Stimulated activated CD8-positive, alpha-beta memory T cell treated with anti-CD3 and anti-CD28 coated beads, Interleukin-4, amount 100 ng/mL, for 1 hour (primary cell): ENCODE measurements around the gene FBLN5.

ENCODE experiments used
- DNase-seq, 2 donors: peaks; one replicate each; pipeline ENCODE4 v3.0.0-alpha.2; 2020; ENCODE audit warnings: low read depth in 2 of 2, low spot score in 1 of 2

The FBLN5 gene

GRCh38 chr14:91946622-91947474, 646 bp downstream of the FBLN5 start:
- DNase-seq, result no peak

- DNase-seq, result no peak
Observed at GRCh38 chr14:91945751-91946621, 1.5 kb downstream of the FBLN5 start.

GRCh38 chr14:91942946-91943345, 4.5 kb downstream of the FBLN5 start:
- DNase-seq, result no peak

GRCh38 chr14:91942128-91942527, 5.4 kb downstream of the FBLN5 start:
- no peak for DNase-seq

GRCh38 chr14:91940209-91940608, 7.3 kb downstream of the FBLN5 start:
- no peak for DNase-seq

GRCh38 chr14:91935586-91935985, 11.9 kb downstream of the FBLN5 start:
- DNase-seq, result no peak

GRCh38 chr14:91934554-91935285, 12.8 kb downstream of the FBLN5 start:
- DNase-seq, result no peak

- DNase-seq, result no peak
Observed at GRCh38 chr14:91931478-91932088, 15.9 kb downstream of the FBLN5 start.

- no peak for DNase-seq
Observed at GRCh38 chr14:91929700-91930099, 17.8 kb downstream of the FBLN5 start.

- DNase-seq, result no peak
Observed at GRCh38 chr14:91927800-91928199, 19.7 kb downstream of the FBLN5 start.

- DNase-seq, result no peak
Observed at GRCh38 chr14:91927191-91927590, 20.3 kb downstream of the FBLN5 start.

GRCh38 chr14:91926131-91926890, 21.2 kb downstream of the FBLN5 start:
- no peak for DNase-seq

- no peak for DNase-seq
Observed at GRCh38 chr14:91925727-91926121, 21.8 kb downstream of the FBLN5 start.

- no peak for DNase-seq
Observed at GRCh38 chr14:91925001-91925726, 22.3 kb downstream of the FBLN5 start.

- no peak for DNase-seq
Observed at GRCh38 chr14:91920526-91920925, 27.0 kb downstream of the FBLN5 start.

- no peak for DNase-seq
Observed at GRCh38 chr14:91919814-91920213, 27.7 kb downstream of the FBLN5 start.

GRCh38 chr14:91918186-91918883, 29.2 kb downstream of the FBLN5 start:
- DNase-seq, result no peak

- no peak for DNase-seq
Observed at GRCh38 chr14:91912035-91912434, 35.5 kb downstream of the FBLN5 start.

- no peak for DNase-seq
Observed at GRCh38 chr14:91911474-91912032, 35.9 kb downstream of the FBLN5 start.
